K562 (cell line): ENCODE results near the gene HSPB3. TPM values are rescaled to one million over a fixed set of nuclear protein-coding genes. Genes with fewer than 3 reads are reported as not detected.
A peak's percentile ranks its signal among the peaks of the same experiment; 100 is the strongest.

Source experiments
- DPF2 ChIP-seq: fragments of 450-650 bp; IDR thresholded peaks from 2 replicates; pipeline ENCODE4 v1.6.1; 2016
- EGR1 ChIP-seq: fragments of 450-650 bp; conservative IDR thresholded peaks from 2 replicates; pipeline ENCODE4 v1.6.1; 2017; ENCODE audit warnings: mild to moderate bottlenecking
- HDAC1 ChIP-seq, 2 experiments: fragments of 450-650 bp; IDR thresholded peaks; 2 replicates each; pipeline ENCODE4 v1.6.1; 2016 to 2017; ENCODE audit warnings: inconsistent platforms in 1 of 2, mild to moderate bottlenecking in 1 of 2, moderate library complexity in 1 of 2
- HNRNPL ChIP-seq: fragments of 200-400 bp; formaldehyde crosslinking; IDR thresholded peaks from 2 replicates; pipeline ENCODE4 v1.6.1; 2017; ENCODE audit warnings: low read depth, mild to moderate bottlenecking, low read length
- KAT8 ChIP-seq: fragments of 450-650 bp; IDR thresholded peaks from 2 replicates; pipeline ENCODE4 v1.6.1; 2016; ENCODE audit warnings: low read depth, mild to moderate bottlenecking
- MCM2 ChIP-seq: fragments of 450-650 bp; IDR thresholded peaks from 2 replicates; pipeline ENCODE4 v1.6.1; 2017; ENCODE audit warnings: low read depth, mild to moderate bottlenecking
- MEIS2 ChIP-seq: fragments of 450-650 bp; IDR thresholded peaks from 2 replicates; pipeline ENCODE4 v1.6.1; 2014; ENCODE audit warnings: mild to moderate bottlenecking; ENCODE audit not compliant: partially characterized antibody
- MYBL2 ChIP-seq, 2 experiments: fragments of 450-650 bp in 1 of 2; sonication (generic) in 1 of 2; formaldehyde crosslinking in 1 of 2; IDR thresholded peaks; 2 replicates each; pipeline versions ENCODE4 v1.6.1 to v1.8.1; 2017 to 2022; ENCODE audit warnings: borderline replicate concordance in 1 of 2, inconsistent platforms in 1 of 2, low read depth in 1 of 2, mild to moderate bottlenecking in 1 of 2, missing genetic modification reagents in 1 of 2, moderate library complexity in 1 of 2
- NFATC3 ChIP-seq: fragments of 450-650 bp; IDR thresholded peaks from 2 replicates; pipeline ENCODE4 v1.6.1; 2017; ENCODE audit warnings: mild to moderate bottlenecking
- NR2C2 ChIP-seq, 2 experiments: fragments of 200-800 bp in 1 of 2; sonication (Bioruptor generic) in 1 of 2; sonication (generic) in 1 of 2; formaldehyde crosslinking in 1 of 2; IDR thresholded peaks; 2 replicates each; pipeline versions ENCODE4 v1.6.1 to v1.8.0; 2016 to 2022; ENCODE audit warnings: mild to moderate bottlenecking in 1 of 2, missing compliant biosample characterization in 1 of 2, missing genetic modification characterization in 1 of 2, missing genetic modification reagents in 1 of 2
- OTX1 ChIP-seq: fragments of 450-650 bp; formaldehyde crosslinking; IDR thresholded peaks from 2 replicates; pipeline ENCODE4 v1.4.0; 2022; ENCODE audit warnings: mild to moderate bottlenecking
- POLR2G ChIP-seq: fragments of 200-400 bp; formaldehyde crosslinking; IDR thresholded peaks from 2 replicates; pipeline ENCODE4 v1.6.1; 2017; ENCODE audit warnings: low read depth, mild to moderate bottlenecking, antibody characterized with exemption, low read length, moderate library complexity
- TRIM24 ChIP-seq, 2 experiments: fragments of 450-650 bp; IDR thresholded peaks; 2 replicates each; pipeline ENCODE4 v1.6.1; 2016
- YBX1 ChIP-seq: fragments of 450-650 bp; IDR thresholded peaks from 2 replicates; pipeline ENCODE4 v1.7.1; 2016; ENCODE audit warnings: mild to moderate bottlenecking
- ZFP30 ChIP-seq: fragments of 250-450 bp; sonication (Bioruptor Pico); IDR thresholded peaks from 2 replicates; pipeline ENCODE4 v1.8.0; 2022; ENCODE audit warnings: moderate library complexity, mild to moderate bottlenecking, inconsistent platforms, borderline replicate concordance
- ZFPM2 ChIP-seq: fragments of 250-450 bp; sonication (Bioruptor Pico); IDR thresholded peaks from 2 replicates; pipeline ENCODE4 v1.5.1; 2022; ENCODE audit warnings: mild to moderate bottlenecking
- ZNF212 ChIP-seq: fragments of 450-650 bp; formaldehyde crosslinking; IDR thresholded peaks from 2 replicates; pipeline ENCODE4 v1.4.0; 2020; ENCODE audit warnings: mild to moderate bottlenecking
- ZNF589 ChIP-seq: fragments of 200-800 bp; sonication (Bioruptor generic); IDR thresholded peaks from 2 replicates; pipeline ENCODE4 v1.6.1; 2016; ENCODE audit warnings: low read depth, missing genetic modification characterization, missing compliant biosample characterization
- polyA plus RNA-seq, 8 experiments: library from polyadenylated mRNA; depleted of rRNA in 4 of 8; stranded (reverse) in 5 of 8; unstranded in 3 of 8; fragments of >200 nt; fragmentation: Nextera tagmentation in 2 of 8; fragmentation: Illumina TruSeq in 1 of 8; extraction: Ambion mirVana in 2 of 8; extraction: Trizol in 1 of 8; gene quantifications; 2 replicates each; pipeline versions ENCODE4 v1.2.1 to v1.2.3, GENCODE V29; 2011 to 2014; ENCODE audit warnings: inconsistent platforms in 1 of 8, missing spikeins in 1 of 8
- total RNA-seq, 7 experiments: library from RNA; depleted of rRNA in 6 of 7; stranded (reverse); fragments of >200 nt in 6 of 7; fragmentation: Illumina TruSeq in 2 of 7; extraction: Trizol in 2 of 7; gene quantifications; 2 replicates each; pipeline versions ENCODE4 v1.2.1 to v1.2.3, GENCODE V29; 2011 to 2021; ENCODE audit warnings: low replicate concordance in 1 of 7
- TF ChIP-seq, protein P1 (sequence below), 2 experiments: fragments of 450-650 bp; IDR thresholded peaks; 2 replicates each; pipeline ENCODE4 v1.6.1; 2018; ENCODE audit warnings: mild to moderate bottlenecking in 2 of 2, low read depth in 1 of 2; ENCODE audit not compliant: partially characterized antibody in 2 of 2
- TF ChIP-seq, protein P2 (sequence below): fragments of 450-650 bp; formaldehyde crosslinking; IDR thresholded peaks from 2 replicates; pipeline ENCODE4 v1.4.0; 2020; ENCODE audit warnings: mild to moderate bottlenecking, mixed read lengths

Gene HSPB3
- total and polyA plus RNA-seq, 9 of the 15 experiments (the other 6 are each of a cell fraction or from before 2014, with no cell fraction given) = 2.4 to 6.3 (median 3.4) TPM

DNA sequence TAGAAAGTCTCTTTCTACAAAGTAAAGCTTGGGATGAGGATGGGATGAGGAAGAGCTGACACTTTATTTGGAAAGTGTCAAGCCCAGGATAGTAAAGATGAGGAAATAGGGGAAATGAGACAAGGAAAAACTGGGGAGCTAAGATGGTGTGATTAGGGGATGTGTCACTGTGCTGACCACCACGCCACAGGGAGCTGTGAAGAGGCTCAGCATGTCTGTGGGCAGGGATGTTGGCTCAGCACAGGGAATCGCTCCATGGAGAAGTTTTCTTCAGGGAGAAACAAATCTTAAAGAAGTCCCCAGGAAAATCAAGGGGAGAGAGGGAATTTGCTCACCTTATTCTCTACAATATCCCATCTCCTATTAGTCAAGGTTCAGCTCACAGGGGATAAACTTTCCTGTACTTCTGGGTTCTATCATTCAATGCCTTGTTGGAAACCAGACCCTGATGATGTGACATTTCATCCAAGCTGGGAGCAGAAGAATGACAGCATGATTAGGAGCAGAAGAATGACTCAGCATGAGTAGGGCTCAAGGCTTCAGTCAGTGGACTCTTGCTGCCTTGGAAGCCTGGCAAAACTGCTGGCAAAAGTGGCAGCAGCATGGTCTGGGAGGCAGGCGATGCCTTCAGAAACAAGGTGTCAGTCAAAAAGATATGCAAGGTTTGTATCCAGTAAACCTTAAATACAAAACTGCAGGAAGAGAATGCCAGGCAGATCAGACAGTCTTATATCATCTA is 4.9 kb downstream of the HSPB3 start (continued):
- TF ChIP-seq, protein P1, sequence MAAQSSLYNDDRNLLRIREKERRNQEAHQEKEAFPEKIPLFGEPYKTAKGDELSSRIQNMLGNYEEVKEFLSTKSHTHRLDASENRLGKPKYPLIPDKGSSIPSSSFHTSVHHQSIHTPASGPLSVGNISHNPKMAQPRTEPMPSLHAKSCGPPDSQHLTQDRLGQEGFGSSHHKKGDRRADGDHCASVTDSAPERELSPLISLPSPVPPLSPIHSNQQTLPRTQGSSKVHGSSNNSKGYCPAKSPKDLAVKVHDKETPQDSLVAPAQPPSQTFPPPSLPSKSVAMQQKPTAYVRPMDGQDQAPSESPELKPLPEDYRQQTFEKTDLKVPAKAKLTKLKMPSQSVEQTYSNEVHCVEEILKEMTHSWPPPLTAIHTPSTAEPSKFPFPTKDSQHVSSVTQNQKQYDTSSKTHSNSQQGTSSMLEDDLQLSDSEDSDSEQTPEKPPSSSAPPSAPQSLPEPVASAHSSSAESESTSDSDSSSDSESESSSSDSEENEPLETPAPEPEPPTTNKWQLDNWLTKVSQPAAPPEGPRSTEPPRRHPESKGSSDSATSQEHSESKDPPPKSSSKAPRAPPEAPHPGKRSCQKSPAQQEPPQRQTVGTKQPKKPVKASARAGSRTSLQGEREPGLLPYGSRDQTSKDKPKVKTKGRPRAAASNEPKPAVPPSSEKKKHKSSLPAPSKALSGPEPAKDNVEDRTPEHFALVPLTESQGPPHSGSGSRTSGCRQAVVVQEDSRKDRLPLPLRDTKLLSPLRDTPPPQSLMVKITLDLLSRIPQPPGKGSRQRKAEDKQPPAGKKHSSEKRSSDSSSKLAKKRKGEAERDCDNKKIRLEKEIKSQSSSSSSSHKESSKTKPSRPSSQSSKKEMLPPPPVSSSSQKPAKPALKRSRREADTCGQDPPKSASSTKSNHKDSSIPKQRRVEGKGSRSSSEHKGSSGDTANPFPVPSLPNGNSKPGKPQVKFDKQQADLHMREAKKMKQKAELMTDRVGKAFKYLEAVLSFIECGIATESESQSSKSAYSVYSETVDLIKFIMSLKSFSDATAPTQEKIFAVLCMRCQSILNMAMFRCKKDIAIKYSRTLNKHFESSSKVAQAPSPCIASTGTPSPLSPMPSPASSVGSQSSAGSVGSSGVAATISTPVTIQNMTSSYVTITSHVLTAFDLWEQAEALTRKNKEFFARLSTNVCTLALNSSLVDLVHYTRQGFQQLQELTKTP (IDR thresholded peaks at IDR 0.05; ENCODE audit: low read depth in 1 of 2, partially characterized antibody in 2 of 2) = no peak
- TF ChIP-seq ZNF589 (CRISPR knock-in tag) (no peak), MEIS2 (peak; percentile 91), POLR2G (no peak), HDAC1 (IDR thresholded peaks at IDR 0.05) (peak in 1 of 2 experiments; percentile 50; a peak in 1 of 4 replicates), HNRNPL (no peak), NR2C2 (CRISPR knock-in tag; IDR thresholded peaks at IDR 0.05) (no peak), NR2C2 (tag; IDR thresholded peaks at IDR 0.05) (0 out of 2 replicates have a peak, but pooled peaks have one; percentile 24), YBX1 (no peak), ZFP30 (CRISPR knock-in tag) (no peak), EGR1 (no peak), MCM2 (no peak), NFATC3 (no peak), ZFPM2 (no peak), OTX1 (CRISPR knock-in tag) (no peak), ZNF212 (CRISPR knock-in tag) (no peak), TRIM24 (IDR thresholded peaks at IDR 0.05) (peak in 1 of 2 experiments; percentile 35; a peak in 1 of 4 replicates), KAT8 (no peak), MYBL2 (IDR thresholded peaks at IDR 0.05; ENCODE audit: low read depth) (no peak), MYBL2 (CRISPR knock-in tag; IDR thresholded peaks at IDR 0.05; ENCODE audit: borderline replicate concordance) (no peak), DPF2 (peak; percentile 78)
- TF ChIP-seq, protein P2, sequence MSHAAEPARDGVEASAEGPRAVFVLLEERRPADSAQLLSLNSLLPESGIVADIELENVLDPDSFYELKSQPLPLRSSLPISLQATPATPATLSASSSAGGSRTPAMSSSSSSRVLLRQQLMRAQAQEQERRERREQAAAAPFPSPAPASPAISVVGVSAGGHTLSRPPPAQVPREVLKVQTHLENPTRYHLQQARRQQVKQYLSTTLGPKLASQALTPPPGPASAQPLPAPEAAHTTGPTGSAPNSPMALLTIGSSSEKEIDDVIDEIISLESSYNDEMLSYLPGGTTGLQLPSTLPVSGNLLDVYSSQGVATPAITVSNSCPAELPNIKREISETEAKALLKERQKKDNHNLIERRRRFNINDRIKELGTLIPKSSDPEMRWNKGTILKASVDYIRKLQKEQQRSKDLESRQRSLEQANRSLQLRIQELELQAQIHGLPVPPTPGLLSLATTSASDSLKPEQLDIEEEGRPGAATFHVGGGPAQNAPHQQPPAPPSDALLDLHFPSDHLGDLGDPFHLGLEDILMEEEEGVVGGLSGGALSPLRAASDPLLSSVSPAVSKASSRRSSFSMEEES (CRISPR knock-in tag) = no peak
